HepG2 (cell line): ENCODE results near the gene PPP1R3C. TPM values are rescaled to one million over a fixed set of nuclear protein-coding genes. Genes with fewer than 3 reads are reported as not detected.

ENCODE experiments used
- CEBPG ChIP-seq: IDR thresholded peaks from 2 replicates; pipeline ENCODE4 v1.6.1; 2016
- EEA1 ChIP-seq: sonication (generic); formaldehyde crosslinking; IDR thresholded peaks from 2 replicates; pipeline ENCODE4 v1.5.1; 2020; ENCODE audit warnings: mild to moderate bottlenecking, missing genetic modification reagents, borderline replicate concordance
- FOSL2 ChIP-seq: sonication (generic); formaldehyde crosslinking; IDR thresholded peaks from 2 replicates; pipeline ENCODE4 v1.4.0; 2020; ENCODE audit warnings: missing genetic modification reagents
- HOMEZ ChIP-seq: IDR thresholded peaks from 2 replicates; pipeline ENCODE4 v1.6.1; 2016; ENCODE audit warnings: low read depth
- KMT2B ChIP-seq: IDR thresholded peaks from 2 replicates; pipeline ENCODE4 v1.6.1; 2016; ENCODE audit warnings: missing genetic modification reagents, missing compliant biosample characterization
- MIXL1 ChIP-seq: IDR thresholded peaks from 2 replicates; pipeline ENCODE4 v1.6.1; 2016
- NONO ChIP-seq, 2 experiments: fragments of 450-650 bp in 1 of 2; sonication (generic) in 1 of 2; formaldehyde crosslinking in 1 of 2; IDR thresholded peaks in 1 of 2; conservative IDR thresholded peaks in 1 of 2; 2 replicates each; pipeline versions ENCODE4 v1.6.1 to v1.8.0; 2017 to 2022; ENCODE audit warnings: mild to moderate bottlenecking in 1 of 2, missing genetic modification reagents in 1 of 2, moderate library complexity in 1 of 2
- RAD21 ChIP-seq: fragments of 450-650 bp; formaldehyde crosslinking; IDR thresholded peaks from 2 replicates; pipeline ENCODE4 v1.5.0; 2020; ENCODE audit warnings: mild to moderate bottlenecking
- RARG ChIP-seq: sonication (generic); formaldehyde crosslinking; IDR thresholded peaks from 2 replicates; pipeline ENCODE4 v1.4.0; 2020; ENCODE audit warnings: low read depth, mild to moderate bottlenecking, missing genetic modification reagents
- SETDB1 ChIP-seq: sonication (generic); formaldehyde crosslinking; IDR thresholded peaks from 2 replicates; pipeline ENCODE4 v1.5.1; 2020; ENCODE audit warnings: missing genetic modification reagents, mild to moderate bottlenecking, borderline replicate concordance
- SPEN ChIP-seq: sonication (generic); formaldehyde crosslinking; IDR thresholded peaks from 2 replicates; pipeline ENCODE4 v1.5.1; 2020; ENCODE audit warnings: low read depth, mild to moderate bottlenecking, missing genetic modification reagents
- TGIF2 ChIP-seq: IDR thresholded peaks from 2 replicates; pipeline ENCODE4 v1.6.1; 2016; ENCODE audit warnings: control low read depth, missing compliant biosample characterization
- ZNF564 ChIP-seq: sonication (generic); formaldehyde crosslinking; IDR thresholded peaks from 2 replicates; pipeline ENCODE4 v1.8.1; 2023; ENCODE audit warnings: mild to moderate bottlenecking, missing genetic modification reagents
- ZNF7 ChIP-seq: IDR thresholded peaks from 2 replicates; pipeline ENCODE4 v1.6.1; 2016; ENCODE audit warnings: missing biosample characterization, missing genetic modification reagents
- polyA plus RNA-seq, 8 experiments: library from polyadenylated mRNA; depleted of rRNA in 3 of 8; stranded (reverse) in 7 of 8; unstranded in 1 of 8; fragments of >200 nt; fragmentation: Illumina TruSeq in 4 of 8; extraction: Trizol in 4 of 8; gene quantifications; 2 replicates each; pipeline versions ENCODE4 v1.2.1 to v1.2.3, GENCODE V29; 2011 to 2016; ENCODE audit warnings: low read depth in 4 of 8, missing spikeins in 1 of 8, mixed read lengths in 1 of 8; ENCODE audit not compliant: insufficient read depth in 1 of 8
- total RNA-seq, 5 experiments: library from RNA; depleted of rRNA; stranded (reverse); fragments of >200 nt; fragmentation: Illumina TruSeq; extraction: Trizol; gene quantifications; 2 replicates each; pipeline ENCODE4 v1.2.3, GENCODE V29; 2016; ENCODE audit warnings: low read depth in 1 of 5
- TF ChIP-seq, protein P1 (sequence below): IDR thresholded peaks from 2 replicates; pipeline ENCODE4 v1.6.1; 2016; ENCODE audit warnings: low read depth, control low read depth
- TF ChIP-seq, protein P2 (sequence below): sonication (generic); formaldehyde crosslinking; IDR thresholded peaks from 2 replicates; pipeline ENCODE4 v1.8.1; 2022; ENCODE audit warnings: low read depth, mild to moderate bottlenecking, missing genetic modification reagents
- TF ChIP-seq, protein P3 (sequence below): sonication (generic); formaldehyde crosslinking; IDR thresholded peaks from 2 replicates; pipeline ENCODE4 v1.8.0; 2022; ENCODE audit warnings: mild to moderate bottlenecking, missing genetic modification reagents; ENCODE audit not compliant: insufficient replicate concordance
- TF ChIP-seq, protein P4 (sequence below): sonication (generic); formaldehyde crosslinking; IDR thresholded peaks from 2 replicates; pipeline ENCODE4 v1.4.0; 2020; ENCODE audit warnings: missing genetic modification reagents, borderline replicate concordance

Gene PPP1R3C
- total and polyA plus RNA-seq, 2 of the 13 experiments (the other 11 are each of a cell fraction or from before 2014, with no cell fraction given), result 13.3 to 14.8 TPM

GRCh38 chr10:91635401-91636400 is 2.8 kb upstream of the PPP1R3C start (continued):
- TF ChIP-seq HOMEZ (CRISPR knock-in tag) (no peak), ZNF564 (CRISPR knock-in tag) (no peak), SETDB1 (CRISPR knock-in tag) (no peak), NONO (IDR thresholded peaks at IDR 0.05) (no peak), NONO (CRISPR knock-in tag; conservative IDR thresholded peaks at IDR 0.05) (no peak), RARG (CRISPR knock-in tag) (no peak), TGIF2 (CRISPR knock-in tag) (0 out of 2 replicates have a peak, but pooled peaks have one; percentile 56), ZNF7 (CRISPR knock-in tag) (no peak), FOSL2 (peak; percentile 44; the same call in 1 of the 2 replicates), CEBPG (CRISPR knock-in tag) (0 out of 2 replicates have a peak, but pooled peaks have one; percentile 8), RAD21 (CRISPR knock-in tag) (peak; percentile 83), EEA1 (CRISPR knock-in tag) (no peak), SPEN (CRISPR knock-in tag) (no peak), MIXL1 (CRISPR knock-in tag) (no peak; the same call in 1 of the 2 replicates), KMT2B (CRISPR knock-in tag) (no peak)
- TF ChIP-seq, protein P1, sequence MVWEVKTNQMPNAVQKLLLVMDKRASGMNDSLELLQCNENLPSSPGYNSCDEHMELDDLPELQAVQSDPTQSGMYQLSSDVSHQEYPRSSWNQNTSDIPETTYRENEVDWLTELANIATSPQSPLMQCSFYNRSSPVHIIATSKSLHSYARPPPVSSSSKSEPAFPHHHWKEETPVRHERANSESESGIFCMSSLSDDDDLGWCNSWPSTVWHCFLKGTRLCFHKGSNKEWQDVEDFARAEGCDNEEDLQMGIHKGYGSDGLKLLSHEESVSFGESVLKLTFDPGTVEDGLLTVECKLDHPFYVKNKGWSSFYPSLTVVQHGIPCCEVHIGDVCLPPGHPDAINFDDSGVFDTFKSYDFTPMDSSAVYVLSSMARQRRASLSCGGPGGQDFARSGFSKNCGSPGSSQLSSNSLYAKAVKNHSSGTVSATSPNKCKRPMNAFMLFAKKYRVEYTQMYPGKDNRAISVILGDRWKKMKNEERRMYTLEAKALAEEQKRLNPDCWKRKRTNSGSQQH (CRISPR knock-in tag), result 0 out of 2 replicates have a peak, but pooled peaks have one; percentile 42
- TF ChIP-seq, protein P2, sequence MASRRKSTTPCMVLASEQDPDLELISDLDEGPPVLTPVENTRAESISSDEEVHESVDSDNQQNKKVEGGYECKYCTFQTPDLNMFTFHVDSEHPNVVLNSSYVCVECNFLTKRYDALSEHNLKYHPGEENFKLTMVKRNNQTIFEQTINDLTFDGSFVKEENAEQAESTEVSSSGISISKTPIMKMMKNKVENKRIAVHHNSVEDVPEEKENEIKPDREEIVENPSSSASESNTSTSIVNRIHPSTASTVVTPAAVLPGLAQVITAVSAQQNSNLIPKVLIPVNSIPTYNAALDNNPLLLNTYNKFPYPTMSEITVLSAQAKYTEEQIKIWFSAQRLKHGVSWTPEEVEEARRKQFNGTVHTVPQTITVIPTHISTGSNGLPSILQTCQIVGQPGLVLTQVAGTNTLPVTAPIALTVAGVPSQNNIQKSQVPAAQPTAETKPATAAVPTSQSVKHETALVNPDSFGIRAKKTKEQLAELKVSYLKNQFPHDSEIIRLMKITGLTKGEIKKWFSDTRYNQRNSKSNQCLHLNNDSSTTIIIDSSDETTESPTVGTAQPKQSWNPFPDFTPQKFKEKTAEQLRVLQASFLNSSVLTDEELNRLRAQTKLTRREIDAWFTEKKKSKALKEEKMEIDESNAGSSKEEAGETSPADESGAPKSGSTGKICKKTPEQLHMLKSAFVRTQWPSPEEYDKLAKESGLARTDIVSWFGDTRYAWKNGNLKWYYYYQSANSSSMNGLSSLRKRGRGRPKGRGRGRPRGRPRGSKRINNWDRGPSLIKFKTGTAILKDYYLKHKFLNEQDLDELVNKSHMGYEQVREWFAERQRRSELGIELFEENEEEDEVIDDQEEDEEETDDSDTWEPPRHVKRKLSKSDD (CRISPR knock-in tag), result no peak
- TF ChIP-seq, protein P3, sequence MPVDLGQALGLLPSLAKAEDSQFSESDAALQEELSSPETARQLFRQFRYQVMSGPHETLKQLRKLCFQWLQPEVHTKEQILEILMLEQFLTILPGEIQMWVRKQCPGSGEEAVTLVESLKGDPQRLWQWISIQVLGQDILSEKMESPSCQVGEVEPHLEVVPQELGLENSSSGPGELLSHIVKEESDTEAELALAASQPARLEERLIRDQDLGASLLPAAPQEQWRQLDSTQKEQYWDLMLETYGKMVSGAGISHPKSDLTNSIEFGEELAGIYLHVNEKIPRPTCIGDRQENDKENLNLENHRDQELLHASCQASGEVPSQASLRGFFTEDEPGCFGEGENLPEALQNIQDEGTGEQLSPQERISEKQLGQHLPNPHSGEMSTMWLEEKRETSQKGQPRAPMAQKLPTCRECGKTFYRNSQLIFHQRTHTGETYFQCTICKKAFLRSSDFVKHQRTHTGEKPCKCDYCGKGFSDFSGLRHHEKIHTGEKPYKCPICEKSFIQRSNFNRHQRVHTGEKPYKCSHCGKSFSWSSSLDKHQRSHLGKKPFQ, result no peak
- TF ChIP-seq, protein P4, sequence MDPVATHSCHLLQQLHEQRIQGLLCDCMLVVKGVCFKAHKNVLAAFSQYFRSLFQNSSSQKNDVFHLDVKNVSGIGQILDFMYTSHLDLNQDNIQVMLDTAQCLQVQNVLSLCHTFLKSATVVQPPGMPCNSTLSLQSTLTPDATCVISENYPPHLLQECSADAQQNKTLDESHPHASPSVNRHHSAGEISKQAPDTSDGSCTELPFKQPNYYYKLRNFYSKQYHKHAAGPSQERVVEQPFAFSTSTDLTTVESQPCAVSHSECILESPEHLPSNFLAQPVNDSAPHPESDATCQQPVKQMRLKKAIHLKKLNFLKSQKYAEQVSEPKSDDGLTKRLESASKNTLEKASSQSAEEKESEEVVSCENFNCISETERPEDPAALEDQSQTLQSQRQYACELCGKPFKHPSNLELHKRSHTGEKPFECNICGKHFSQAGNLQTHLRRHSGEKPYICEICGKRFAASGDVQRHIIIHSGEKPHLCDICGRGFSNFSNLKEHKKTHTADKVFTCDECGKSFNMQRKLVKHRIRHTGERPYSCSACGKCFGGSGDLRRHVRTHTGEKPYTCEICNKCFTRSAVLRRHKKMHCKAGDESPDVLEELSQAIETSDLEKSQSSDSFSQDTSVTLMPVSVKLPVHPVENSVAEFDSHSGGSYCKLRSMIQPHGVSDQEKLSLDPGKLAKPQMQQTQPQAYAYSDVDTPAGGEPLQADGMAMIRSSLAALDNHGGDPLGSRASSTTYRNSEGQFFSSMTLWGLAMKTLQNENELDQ (CRISPR knock-in tag), result no peak
